HG03521 (cell line): ENCODE measurements around the gene SPP2.

Experiments
- ATAC-seq: cut with Tn5 transposase; IDR thresholded peaks from one replicate; pipeline ENCODE4 v1.9.1; 2021; ENCODE audit warnings: mild to moderate bottlenecking, moderate library complexity; ENCODE audit not compliant: unreplicated experiment

The SPP2 gene

GRCh38 chr2:234038076-234038802, 12.3 kb upstream of the SPP2 start:
- no peak for ATAC-seq

- ATAC-seq: no peak
Observed at GRCh38 chr2:234044157-234044556, 6.3 kb upstream of the SPP2 start.

DNA sequence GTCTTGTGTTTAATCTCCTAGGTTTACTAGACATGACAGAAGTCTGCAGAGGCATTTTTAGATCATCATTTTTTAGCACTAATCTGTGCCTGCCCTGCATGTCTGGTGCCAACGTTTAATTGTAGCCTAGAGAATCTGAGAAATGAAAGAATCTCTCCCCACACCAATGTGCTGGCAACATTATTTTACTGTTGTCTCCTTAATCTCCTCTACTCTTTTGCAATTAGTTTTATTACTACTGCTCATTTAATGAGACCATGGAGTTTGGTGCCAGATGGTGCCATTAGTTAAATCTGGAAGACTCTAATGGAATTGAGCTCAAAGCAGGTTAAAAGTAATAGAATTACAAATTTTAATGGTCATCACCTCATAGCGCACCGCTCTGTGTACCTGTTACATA, 4.0 kb upstream of the SPP2 start:
- ATAC-seq: no peak

GRCh38 chr2:234047361-234047760, 3.1 kb upstream of the SPP2 start:
- ATAC-seq: no peak

DNA sequence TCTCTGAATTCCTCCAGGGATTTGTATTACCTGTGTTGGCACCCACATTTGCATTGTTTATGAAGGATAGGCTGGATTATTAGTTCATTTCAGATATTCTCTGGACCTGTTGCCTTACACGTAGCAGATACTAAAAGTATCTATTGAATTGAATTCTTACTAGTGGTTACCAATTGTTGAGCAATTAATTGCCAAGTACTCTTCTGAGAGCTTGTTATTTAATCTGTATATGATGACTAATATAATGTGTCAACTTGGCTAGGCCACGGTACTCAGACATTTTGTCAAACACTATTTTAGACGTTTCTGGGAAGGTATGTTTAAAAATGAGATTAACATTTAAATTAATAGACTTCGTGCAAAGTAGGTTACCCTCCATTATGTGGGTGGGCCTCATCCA, 2.5 kb upstream of the SPP2 start:
- ATAC-seq: no peak

DNA sequence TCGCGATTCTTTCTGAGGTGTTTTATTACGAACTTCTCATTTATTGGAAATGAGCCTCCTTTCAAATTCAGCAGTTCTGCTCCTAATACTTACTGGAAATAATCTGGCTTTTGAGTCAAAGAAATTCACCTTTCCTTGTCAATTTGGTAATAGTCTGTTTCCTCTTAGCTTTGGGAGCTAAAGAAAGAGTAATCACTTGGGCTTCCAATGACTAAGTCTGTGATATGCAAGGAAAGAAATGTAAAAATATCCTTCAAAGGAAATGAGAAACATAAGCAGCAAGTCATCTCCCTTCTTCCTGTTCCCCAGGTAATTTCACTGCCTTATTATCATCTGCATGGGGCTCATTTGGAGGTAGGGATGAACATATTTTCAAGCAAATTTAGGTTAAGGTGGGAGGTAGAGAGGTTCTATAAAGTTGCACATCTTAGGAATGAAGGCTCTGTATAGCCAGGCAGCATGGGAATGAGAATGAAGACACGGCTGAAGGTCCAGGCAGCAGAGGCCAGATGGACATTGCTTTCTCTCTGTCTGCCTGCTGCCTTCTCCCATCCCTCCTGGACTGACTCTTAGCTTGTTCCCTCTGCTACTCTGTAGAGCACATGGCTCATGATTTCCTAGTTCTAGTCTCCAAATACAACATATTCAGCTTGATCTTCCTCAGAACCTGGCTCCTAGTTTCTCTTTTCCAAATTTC, 1.0 kb downstream of the SPP2 start:
- no peak for ATAC-seq

DNA sequence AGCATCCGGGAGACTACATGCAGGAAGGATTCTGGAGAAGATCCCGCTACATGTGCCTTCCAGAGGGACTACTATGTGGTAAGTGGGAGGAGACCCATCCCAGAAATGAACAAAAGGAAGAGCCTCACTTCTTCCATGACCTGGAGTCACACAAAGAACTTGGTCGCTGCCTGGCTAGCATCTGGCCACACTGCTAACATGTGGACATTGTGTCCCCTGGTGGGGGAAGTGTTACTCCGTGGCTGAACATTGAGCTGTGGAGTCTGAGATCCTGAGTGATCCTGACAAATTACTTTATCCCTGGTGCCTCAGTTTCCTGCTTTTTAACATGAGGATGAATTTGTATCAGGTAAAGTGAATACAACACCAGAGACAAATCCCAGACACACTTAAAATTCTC, 8.4 kb downstream of the SPP2 start:
- ATAC-seq: no peak

GRCh38 chr2:234060236-234060635, 9.7 kb downstream of the SPP2 start:
- ATAC-seq: no peak

GRCh38 chr2:234061624-234062257, 11.2 kb downstream of the SPP2 start:
- ATAC-seq: no peak

- no peak for ATAC-seq
Observed at GRCh38 chr2:234066587-234066986, 16.1 kb downstream of the SPP2 start.

- ATAC-seq: no peak
Observed at GRCh38 chr2:234071664-234072063, 21.2 kb downstream of the SPP2 start.

DNA sequence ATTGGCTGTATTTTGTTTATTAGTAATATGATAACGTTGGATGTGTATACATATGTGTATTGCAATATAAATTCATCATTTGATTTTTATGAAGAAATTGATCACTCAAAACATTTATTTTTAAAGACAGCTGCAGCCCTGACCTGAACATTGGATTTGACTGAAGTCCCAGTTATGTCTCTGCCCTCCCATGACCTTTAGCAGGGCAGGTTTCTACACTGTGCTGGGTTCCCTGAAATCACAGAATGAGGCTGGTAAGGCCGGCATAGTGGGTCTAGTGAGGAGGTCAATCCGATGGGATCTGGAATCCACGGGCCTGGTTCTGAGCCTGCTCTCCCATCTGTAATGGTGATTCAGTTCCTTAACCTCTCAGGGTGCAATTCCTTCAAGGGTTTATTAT, 22.0 kb downstream of the SPP2 start:
- no peak for ATAC-seq

GRCh38 chr2:234074751-234075517, 24.4 kb downstream of the SPP2 start:
- no peak for ATAC-seq

DNA sequence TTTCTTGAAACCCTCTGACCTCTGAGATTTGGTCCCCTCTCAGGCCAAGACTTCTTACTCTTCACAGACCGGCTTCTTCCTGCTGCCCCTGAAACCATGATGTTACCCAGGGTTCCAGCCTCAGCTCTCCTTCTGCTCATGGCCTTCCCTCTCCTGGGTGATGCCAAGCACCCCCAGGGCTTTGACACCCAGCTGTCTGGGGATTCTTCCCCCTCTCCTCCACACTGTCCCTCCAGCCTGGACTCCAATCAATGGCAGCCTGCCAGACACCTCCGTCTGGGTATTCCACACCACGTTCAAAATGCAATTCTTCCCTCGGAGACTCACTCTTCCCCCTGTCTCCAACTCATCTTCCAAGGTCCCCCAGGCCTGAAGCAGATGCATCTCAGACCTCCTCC, 25.0 kb downstream of the SPP2 start:
- no peak for ATAC-seq

DNA sequence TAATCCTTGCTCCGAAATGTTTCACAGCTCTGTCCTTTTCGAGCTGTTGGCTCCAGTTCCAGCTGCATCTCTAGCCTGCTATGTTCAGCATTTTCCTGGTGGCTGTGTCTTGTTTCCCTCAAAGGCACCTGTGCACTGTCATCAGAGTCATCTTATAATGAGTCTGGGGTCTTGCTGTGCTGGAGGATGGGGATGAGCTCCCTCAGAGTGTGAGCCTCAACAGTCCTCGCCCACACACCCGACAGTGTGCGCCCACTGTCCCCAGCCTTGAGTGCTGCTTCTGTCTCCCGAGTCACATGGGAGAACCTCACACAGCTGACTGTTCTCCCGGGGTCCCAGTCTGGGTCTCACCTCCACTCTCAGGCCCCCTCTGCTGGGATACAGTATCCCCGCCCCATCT, 25.4 kb downstream of the SPP2 start:
- ATAC-seq: no peak

- ATAC-seq: no peak
Observed at GRCh38 chr2:234076451-234076850, 25.9 kb downstream of the SPP2 start.

GRCh38 chr2:234078129-234078528, 27.6 kb downstream of the SPP2 start:
- no peak for ATAC-seq

- no peak for ATAC-seq
Observed at GRCh38 chr2:234081970-234082822, 31.7 kb downstream of the SPP2 start.

DNA sequence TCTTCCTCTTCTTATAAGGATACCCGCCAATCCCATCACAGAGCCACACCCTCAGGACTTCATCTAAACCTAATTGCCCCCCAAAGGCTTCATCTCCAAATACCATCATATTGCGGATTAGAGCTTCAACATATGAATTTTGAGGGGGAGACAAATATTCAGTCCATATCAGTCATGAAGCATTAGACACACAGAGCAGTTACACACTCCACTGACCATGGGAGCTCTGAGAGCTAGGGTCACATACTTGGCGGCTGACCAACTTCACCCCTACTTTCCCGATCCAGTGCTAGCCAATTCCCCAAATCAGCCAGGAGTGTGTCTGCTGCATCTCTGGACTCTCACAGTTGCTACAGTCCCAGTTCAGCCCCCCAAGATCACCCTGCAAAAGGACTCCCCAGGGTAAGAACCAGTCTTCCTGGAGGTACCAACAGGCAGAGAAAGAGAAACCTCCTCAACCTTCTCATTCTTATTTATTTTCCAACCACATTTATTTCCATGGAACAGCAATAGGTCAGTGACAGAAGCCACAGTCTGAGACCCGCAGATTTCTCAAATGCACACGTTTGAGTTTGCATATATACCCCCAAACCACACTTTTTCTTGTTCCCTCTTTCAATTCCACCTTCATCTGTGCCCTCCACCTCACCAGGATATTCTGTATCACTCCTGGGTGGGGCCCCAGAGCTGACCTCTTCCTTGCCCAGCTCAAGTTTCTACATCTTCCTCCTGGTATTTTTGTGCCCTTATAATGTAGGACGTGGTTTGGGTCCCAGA, 33.3 kb downstream of the SPP2 start:
- ATAC-seq: no peak

GRCh38 chr2:234091432-234091879, 41.0 kb downstream of the SPP2 start:
- no peak for ATAC-seq
